SK-N-SH treated with all-trans-retinoic acid at 6 μM for 48 hours (cell line): ENCODE results near the gene DNAJC22.

Experiments used
- ARNTL ChIP-seq: fragments of 450-650 bp; formaldehyde crosslinking; IDR thresholded peaks from 2 replicates; pipeline ENCODE4 v1.5.0; 2020; ENCODE audit warnings: low read depth, mild to moderate bottlenecking, moderate library complexity, borderline replicate concordance
- BACH2 ChIP-seq: fragments of 250-450 bp; sonication (Bioruptor Pico); IDR thresholded peaks from 2 replicates; pipeline ENCODE4 v1.9.0; 2021; ENCODE audit warnings: mild to moderate bottlenecking, borderline replicate concordance
- CSDC2 ChIP-seq: fragments of 250-450 bp; sonication (Bioruptor Pico); IDR thresholded peaks from 2 replicates; pipeline ENCODE4 v1.5.0; 2020; ENCODE audit warnings: mild to moderate bottlenecking, moderate library complexity
- OSR1 ChIP-seq: fragments of 250-450 bp; sonication (Bioruptor Pico); IDR thresholded peaks from 2 replicates; pipeline ENCODE4 v1.8.0; 2022; ENCODE audit warnings: moderate library complexity, mild to moderate bottlenecking, inconsistent platforms
- RARB ChIP-seq: fragments of 250-450 bp; sonication (Bioruptor Pico); IDR thresholded peaks from 2 replicates; pipeline ENCODE4 v1.8.0; 2021; ENCODE audit warnings: mild to moderate bottlenecking, moderate library complexity
- TOX ChIP-seq: fragments of 250-450 bp; sonication (Bioruptor Pico); IDR thresholded peaks from 2 replicates; pipeline ENCODE4 v1.8.0; 2021; ENCODE audit warnings: mild to moderate bottlenecking, moderate library complexity, borderline replicate concordance
- ZC3H10 ChIP-seq: fragments of 250-450 bp; sonication (Bioruptor Pico); IDR thresholded peaks from 2 replicates; pipeline ENCODE4 v1.5.1; 2021; ENCODE audit warnings: mild to moderate bottlenecking, moderate library complexity
- ZFP30 ChIP-seq: fragments of 450-650 bp; formaldehyde crosslinking; IDR thresholded peaks from 2 replicates; pipeline ENCODE4 v1.5.0; 2022; ENCODE audit warnings: mild to moderate bottlenecking, moderate library complexity
- ZNF565 ChIP-seq: fragments of 450-650 bp; formaldehyde crosslinking; conservative IDR thresholded peaks from 2 replicates; pipeline ENCODE4 v1.5.0; 2020; ENCODE audit warnings: low read depth, mild to moderate bottlenecking, moderate library complexity
- ZNF8 ChIP-seq: fragments of 450-650 bp; formaldehyde crosslinking; IDR thresholded peaks from 2 replicates; pipeline ENCODE4 v1.5.0; 2020; ENCODE audit warnings: mild to moderate bottlenecking, moderate library complexity
- TF ChIP-seq, protein P1 (sequence below): fragments of 250-450 bp; sonication (Bioruptor Pico); IDR thresholded peaks from 2 replicates; pipeline ENCODE4 v1.8.0; 2020; ENCODE audit warnings: mild to moderate bottlenecking, moderate library complexity, borderline replicate concordance
- TF ChIP-seq, protein P2 (sequence below): fragments of 250-450 bp; sonication (Bioruptor Pico); IDR thresholded peaks from 2 replicates; pipeline ENCODE4 v1.5.1; 2020; ENCODE audit warnings: low read depth, mild to moderate bottlenecking, moderate library complexity
- TF ChIP-seq, protein P3 (sequence below): fragments of 250-450 bp; sonication (Bioruptor Pico); IDR thresholded peaks from 2 replicates; pipeline ENCODE4 v1.5.0; 2020; ENCODE audit warnings: mild to moderate bottlenecking, moderate library complexity

DNA sequence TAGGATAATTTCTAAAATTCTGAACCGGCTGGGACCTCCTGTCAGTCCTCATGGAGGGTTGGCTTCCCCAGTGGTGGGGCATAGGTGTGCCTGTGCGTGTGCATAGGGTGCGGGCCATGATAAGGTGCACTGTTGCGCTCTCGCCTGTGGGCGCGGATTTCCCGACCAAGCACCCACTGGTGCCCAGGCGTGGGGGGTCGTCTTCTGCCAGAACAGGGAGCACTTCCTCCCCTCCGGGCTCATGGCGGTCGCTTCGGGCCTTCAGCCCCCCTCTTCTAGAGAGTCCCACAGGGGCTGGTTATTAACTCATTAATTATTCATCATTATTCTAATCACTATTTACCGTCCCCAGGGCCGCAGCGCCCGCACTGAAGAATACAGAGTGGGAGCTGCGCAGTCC, 12.5 kb upstream of the DNAJC22 start:
- no peak for TF ChIP-seq CSDC2 (CRISPR knock-in tag)
- no peak for TF ChIP-seq ZFP30 (CRISPR knock-in tag)
- TF ChIP-seq TOX (CRISPR knock-in tag), result no peak
- TF ChIP-seq ZNF565, result no peak
- no peak for TF ChIP-seq RARB (CRISPR knock-in tag)
- TF ChIP-seq, protein P1, sequence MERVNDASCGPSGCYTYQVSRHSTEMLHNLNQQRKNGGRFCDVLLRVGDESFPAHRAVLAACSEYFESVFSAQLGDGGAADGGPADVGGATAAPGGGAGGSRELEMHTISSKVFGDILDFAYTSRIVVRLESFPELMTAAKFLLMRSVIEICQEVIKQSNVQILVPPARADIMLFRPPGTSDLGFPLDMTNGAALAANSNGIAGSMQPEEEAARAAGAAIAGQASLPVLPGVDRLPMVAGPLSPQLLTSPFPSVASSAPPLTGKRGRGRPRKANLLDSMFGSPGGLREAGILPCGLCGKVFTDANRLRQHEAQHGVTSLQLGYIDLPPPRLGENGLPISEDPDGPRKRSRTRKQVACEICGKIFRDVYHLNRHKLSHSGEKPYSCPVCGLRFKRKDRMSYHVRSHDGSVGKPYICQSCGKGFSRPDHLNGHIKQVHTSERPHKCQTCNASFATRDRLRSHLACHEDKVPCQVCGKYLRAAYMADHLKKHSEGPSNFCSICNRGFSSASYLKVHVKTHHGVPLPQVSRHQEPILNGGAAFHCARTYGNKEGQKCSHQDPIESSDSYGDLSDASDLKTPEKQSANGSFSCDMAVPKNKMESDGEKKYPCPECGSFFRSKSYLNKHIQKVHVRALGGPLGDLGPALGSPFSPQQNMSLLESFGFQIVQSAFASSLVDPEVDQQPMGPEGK (CRISPR knock-in tag), result no peak
- TF ChIP-seq BACH2, result no peak
- no peak for TF ChIP-seq OSR1 (CRISPR knock-in tag)
- no peak for TF ChIP-seq ZC3H10
- TF ChIP-seq, protein P2, sequence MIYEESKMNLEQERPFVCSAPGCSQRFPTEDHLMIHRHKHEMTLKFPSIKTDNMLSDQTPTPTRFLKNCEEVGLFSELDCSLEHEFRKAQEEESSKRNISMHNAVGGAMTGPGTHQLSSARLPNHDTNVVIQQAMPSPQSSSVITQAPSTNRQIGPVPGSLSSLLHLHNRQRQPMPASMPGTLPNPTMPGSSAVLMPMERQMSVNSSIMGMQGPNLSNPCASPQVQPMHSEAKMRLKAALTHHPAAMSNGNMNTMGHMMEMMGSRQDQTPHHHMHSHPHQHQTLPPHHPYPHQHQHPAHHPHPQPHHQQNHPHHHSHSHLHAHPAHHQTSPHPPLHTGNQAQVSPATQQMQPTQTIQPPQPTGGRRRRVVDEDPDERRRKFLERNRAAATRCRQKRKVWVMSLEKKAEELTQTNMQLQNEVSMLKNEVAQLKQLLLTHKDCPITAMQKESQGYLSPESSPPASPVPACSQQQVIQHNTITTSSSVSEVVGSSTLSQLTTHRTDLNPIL (CRISPR knock-in tag), result no peak
- no peak for TF ChIP-seq ARNTL (CRISPR knock-in tag)
- TF ChIP-seq, protein P3, sequence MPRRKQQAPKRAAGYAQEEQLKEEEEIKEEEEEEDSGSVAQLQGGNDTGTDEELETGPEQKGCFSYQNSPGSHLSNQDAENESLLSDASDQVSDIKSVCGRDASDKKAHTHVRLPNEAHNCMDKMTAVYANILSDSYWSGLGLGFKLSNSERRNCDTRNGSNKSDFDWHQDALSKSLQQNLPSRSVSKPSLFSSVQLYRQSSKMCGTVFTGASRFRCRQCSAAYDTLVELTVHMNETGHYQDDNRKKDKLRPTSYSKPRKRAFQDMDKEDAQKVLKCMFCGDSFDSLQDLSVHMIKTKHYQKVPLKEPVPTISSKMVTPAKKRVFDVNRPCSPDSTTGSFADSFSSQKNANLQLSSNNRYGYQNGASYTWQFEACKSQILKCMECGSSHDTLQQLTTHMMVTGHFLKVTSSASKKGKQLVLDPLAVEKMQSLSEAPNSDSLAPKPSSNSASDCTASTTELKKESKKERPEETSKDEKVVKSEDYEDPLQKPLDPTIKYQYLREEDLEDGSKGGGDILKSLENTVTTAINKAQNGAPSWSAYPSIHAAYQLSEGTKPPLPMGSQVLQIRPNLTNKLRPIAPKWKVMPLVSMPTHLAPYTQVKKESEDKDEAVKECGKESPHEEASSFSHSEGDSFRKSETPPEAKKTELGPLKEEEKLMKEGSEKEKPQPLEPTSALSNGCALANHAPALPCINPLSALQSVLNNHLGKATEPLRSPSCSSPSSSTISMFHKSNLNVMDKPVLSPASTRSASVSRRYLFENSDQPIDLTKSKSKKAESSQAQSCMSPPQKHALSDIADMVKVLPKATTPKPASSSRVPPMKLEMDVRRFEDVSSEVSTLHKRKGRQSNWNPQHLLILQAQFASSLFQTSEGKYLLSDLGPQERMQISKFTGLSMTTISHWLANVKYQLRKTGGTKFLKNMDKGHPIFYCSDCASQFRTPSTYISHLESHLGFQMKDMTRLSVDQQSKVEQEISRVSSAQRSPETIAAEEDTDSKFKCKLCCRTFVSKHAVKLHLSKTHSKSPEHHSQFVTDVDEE (CRISPR knock-in tag), result no peak
- no peak for TF ChIP-seq ZNF8 (CRISPR knock-in tag)
